Progenitor cell of endocrine pancreas (in vitro differentiated cells): ENCODE results near the gene TRIM17. TPM values are rescaled to one million over a fixed set of nuclear protein-coding genes. Genes with fewer than 3 reads are reported as not detected.

Experiments
- DNase-seq: peaks from one replicate; pipeline ENCODE4 v3.0.0; 2021; ENCODE audit warnings: low spot score; ENCODE audit not compliant: unreplicated experiment
- H3K27ac Mint-ChIP-seq: 2 replicates; pipeline ENCODE4 v1.8.0; 2021; ENCODE audit warnings: mild to moderate bottlenecking, moderate library complexity, mixed read lengths
- H3K27me3 Mint-ChIP-seq: 2 replicates; pipeline ENCODE4 v1.8.0; 2021; ENCODE audit warnings: mixed read lengths
- H3K36me3 Mint-ChIP-seq: 2 replicates; pipeline ENCODE4 v1.8.0; 2022; ENCODE audit warnings: mixed read lengths; ENCODE audit not compliant: insufficient read depth
- H3K4me1 Mint-ChIP-seq: 2 replicates; pipeline ENCODE4 v1.8.0; 2021; ENCODE audit warnings: low read depth, mixed read lengths
- H3K4me3 Mint-ChIP-seq: 2 replicates; pipeline ENCODE4 v1.8.0; 2021; ENCODE audit warnings: low read depth, mild to moderate bottlenecking, moderate library complexity, mixed read lengths
- H3K9me3 Mint-ChIP-seq: 2 replicates; pipeline ENCODE4 v1.8.0; 2021; ENCODE audit warnings: low read depth, mixed read lengths
- CTCF ChIP-seq: fragments of 200-600 bp; sonication (generic); IDR thresholded peaks from one replicate; pipeline ENCODE4 v1.5.0; 2021; ENCODE audit warnings: antibody characterized with exemption, mild to moderate bottlenecking; ENCODE audit not compliant: unreplicated experiment
- total RNA-seq: library from RNA; stranded (reverse); gene quantifications from 2 replicates; pipeline ENCODE4 v1.2.1, GENCODE V29; 2021

TRIM17 gene
- total RNA-seq, 1 donor from 2014 or later: 20.8 TPM

- Mint-ChIP-seq H3K4me3 (no peak overlapping the region), H3K27me3 (no peaks in the 10 kb centered on the region), H3K36me3 (no peaks in the 10 kb centered on the region), H3K9me3 (no peaks in the 10 kb centered on the region), H3K4me1 (no peaks in the 10 kb centered on the region), H3K27ac (no peak overlapping the region)
- no peak for DNase-seq
- TF ChIP-seq CTCF: no peak
Observed at GRCh38 chr1:228362884-228363450, 53.7 kb downstream of the TRIM17 start.

- no peaks in the 10 kb centered on the region for H3K4me1 Mint-ChIP-seq
- H3K27me3 Mint-ChIP-seq: no peaks in the 10 kb centered on the region
- no peak overlapping the region for H3K27ac Mint-ChIP-seq
- TF ChIP-seq CTCF: no peak
- H3K36me3 Mint-ChIP-seq: no peaks in the 10 kb centered on the region
- DNase-seq: no peak
- no peak overlapping the region for H3K4me3 Mint-ChIP-seq
- no peaks in the 10 kb centered on the region for H3K9me3 Mint-ChIP-seq
Observed at GRCh38 chr1:228362141-228362883, 54.3 kb downstream of the TRIM17 start.

- Mint-ChIP-seq H3K4me1 (no peaks in the 10 kb centered on the region), H3K27ac (no peak overlapping the region), H3K9me3 (no peaks in the 10 kb centered on the region), H3K4me3 (no peak overlapping the region), H3K27me3 (no peaks in the 10 kb centered on the region), H3K36me3 (no peaks in the 10 kb centered on the region)
- TF ChIP-seq CTCF: no peak
- DNase-seq: no peak
Observed at GRCh38 chr1:228361314-228362140, 55.1 kb downstream of the TRIM17 start.

- Mint-ChIP-seq H3K27me3 (no peaks in the 10 kb centered on the region), H3K4me3 (no peak overlapping the region), H3K36me3 (no peaks in the 10 kb centered on the region), H3K27ac (no peak overlapping the region), H3K4me1 (no peaks in the 10 kb centered on the region), H3K9me3 (no peaks in the 10 kb centered on the region)
- no peak for TF ChIP-seq CTCF
- no peak for DNase-seq
Observed at GRCh38 chr1:228360533-228361313, 55.9 kb downstream of the TRIM17 start.
